SK-N-SH (cell line): ENCODE measurements around the gene MPO. TPM values are rescaled to one million over a fixed set of nuclear protein-coding genes. Genes with fewer than 3 reads are reported as not detected.
A peak's percentile ranks its signal among the peaks of the same experiment; 100 is the strongest.

ENCODE experiments used
- CTCF ChIA-PET: fragments of 300-600, 350-600 bp; formaldehyde crosslinking; extraction: SDS; loops from one replicate; lab custom pipeline; 2021; lab: Yijun Ruan, JAX
- POLR2A ChIA-PET: fragments of 350-600 bp; sonication (Branson Sonifier 250); formaldehyde crosslinking; extraction: SDS; loops from one replicate; lab custom pipeline; 2020; ENCODE audit warnings: antibody characterized with exemption, inconsistent platforms; lab: Yijun Ruan, JAX
- DNase-seq: peaks from one replicate; pipeline ENCODE4 v3.0.0; 2012
- H2AFZ ChIP-seq: fragments of 200-600 bp; sonication (generic); 2 replicates; pipeline ENCODE4 v1.8.1; 2016; ENCODE audit warnings: antibody characterized with exemption, mild to moderate bottlenecking, low read depth
- H3F3A ChIP-seq: fragments of 200-600 bp; sonication (generic); replicated peaks from 2 replicates; pipeline ENCODE3; 2016; ENCODE audit warnings: antibody characterized with exemption, mild to moderate bottlenecking; ENCODE audit not compliant: insufficient read depth
- H3K27ac ChIP-seq, 2 experiments: fragments of 200-500 bp in 1 of 2; fragments of 200-600 bp in 1 of 2; sonication (Bioruptor generic) in 1 of 2; sonication (generic), shearing (Covaris generic) in 1 of 2; 2 replicates each; pipeline versions ENCODE4 v1.5.1 to v1.6.1; 2014 to 2016; ENCODE audit warnings: low read depth in 2 of 2, inconsistent platforms in 1 of 2, low read length in 1 of 2, mild to moderate bottlenecking in 1 of 2, mixed read lengths in 1 of 2
- H3K27me3 ChIP-seq: fragments of 200-600 bp; sonication (generic), shearing (Covaris generic); 2 replicates; pipeline ENCODE4 v1.6.1; 2016; ENCODE audit warnings: mixed run types; ENCODE audit not compliant: insufficient read depth
- H3K36me3 ChIP-seq, 2 experiments: fragments of 200-500 bp in 1 of 2; fragments of 200-600 bp in 1 of 2; sonication (Bioruptor generic) in 1 of 2; sonication (generic) in 1 of 2; replicated peaks in 1 of 2; 2 replicates each; pipeline versions ENCODE3 to v1.5.1; 2014 to 2016; ENCODE audit warnings: low read length in 1 of 2, mild to moderate bottlenecking in 1 of 2; ENCODE audit not compliant: insufficient read depth in 2 of 2, control insufficient read depth in 1 of 2
- H3K4me1 ChIP-seq, 2 experiments: fragments of 200-500 bp in 1 of 2; fragments of 200-600 bp in 1 of 2; sonication (Bioruptor generic) in 1 of 2; sonication (generic), shearing (Covaris generic) in 1 of 2; 2 replicates each; pipeline versions ENCODE4 v1.5.1 to v1.6.1; 2014 to 2016; ENCODE audit warnings: low read depth in 1 of 2, low read length in 1 of 2, mixed run types in 1 of 2; ENCODE audit not compliant: insufficient read depth in 2 of 2, control insufficient read depth in 1 of 2
- H3K4me2 ChIP-seq: fragments of 200-600 bp; sonication (generic), shearing (Covaris generic); 2 replicates; pipeline ENCODE4 v1.6.1; 2017; ENCODE audit warnings: mixed run types
- H3K4me3 ChIP-seq, 2 experiments: fragments of 200-500 bp in 1 of 2; fragments of 200-600 bp in 1 of 2; sonication (Bioruptor generic) in 1 of 2; sonication (generic), shearing (Covaris generic) in 1 of 2; 2 replicates each; pipeline versions ENCODE4 v1.5.1 to v1.8.1; 2014 to 2016; ENCODE audit warnings: low read depth in 2 of 2, inconsistent platforms in 1 of 2, low read length in 1 of 2, mild to moderate bottlenecking in 1 of 2, mixed read lengths in 1 of 2, moderate library complexity in 1 of 2
- H3K79me2 ChIP-seq: fragments of 200-600 bp; sonication (generic); 2 replicates; pipeline ENCODE4 v1.8.1; 2017; ENCODE audit warnings: mild to moderate bottlenecking; ENCODE audit not compliant: insufficient read depth
- H3K9ac ChIP-seq: fragments of 200-600 bp; sonication (generic); 2 replicates; pipeline ENCODE4 v1.6.1; 2017; ENCODE audit warnings: mixed run types
- H3K9me2 ChIP-seq: fragments of 200-600 bp; sonication (generic); 2 replicates; pipeline ENCODE4 v1.6.1; 2017; ENCODE audit warnings: mixed run types
- H3K9me3 ChIP-seq: fragments of 200-600 bp; sonication (generic); 2 replicates; pipeline ENCODE4 v1.6.1; 2017; ENCODE audit warnings: mixed run types, mild to moderate bottlenecking, moderate library complexity
- H4K20me1 ChIP-seq: fragments of 200-600 bp; sonication (generic); 2 replicates; pipeline ENCODE4 v1.6.1; 2017; ENCODE audit warnings: mild to moderate bottlenecking, mixed run types; ENCODE audit not compliant: insufficient read depth
- CHD2 ChIP-seq: fragments of 150-350 bp; IDR thresholded peaks from 2 replicates; pipeline ENCODE4 v1.6.1; 2018; ENCODE audit warnings: low read length; ENCODE audit not compliant: partially characterized antibody
- EZH2phosphoT487 ChIP-seq: fragments of 200-600 bp; sonication (generic); IDR thresholded peaks from 2 replicates; pipeline ENCODE4 v1.6.1; 2017; ENCODE audit warnings: low read depth, mixed run types, mild to moderate bottlenecking, antibody characterized with exemption, moderate library complexity, borderline replicate concordance
- GABPA ChIP-seq: IDR thresholded peaks from 2 replicates; pipeline ENCODE4 v1.4.0; 2012; ENCODE audit warnings: low read depth, mild to moderate bottlenecking
- JUND ChIP-seq: IDR thresholded peaks from 2 replicates; pipeline ENCODE4 v1.4.0; 2012
- RAD21 ChIP-seq: IDR thresholded peaks from 2 replicates; pipeline ENCODE4 v1.6.1; 2012; ENCODE audit warnings: mild to moderate bottlenecking, low read length
- RCOR1 ChIP-seq: fragments of 150-350 bp; IDR thresholded peaks from 2 replicates; pipeline ENCODE4 v1.6.1; 2017; ENCODE audit warnings: antibody characterized with exemption, low read length
- RFX5 ChIP-seq: IDR thresholded peaks from 2 replicates; pipeline ENCODE4 v1.6.1; 2012; ENCODE audit warnings: mild to moderate bottlenecking, improper control_type of control experiment, low read length
- TCF12 ChIP-seq: IDR thresholded peaks from 2 replicates; pipeline ENCODE4 v1.4.0; 2012
- TEAD4 ChIP-seq: IDR thresholded peaks from 2 replicates; pipeline ENCODE4 v1.4.0; 2012; ENCODE audit warnings: mild to moderate bottlenecking, borderline replicate concordance; ENCODE audit not compliant: insufficient read depth
- WGBS: methylation state at CpG from one replicate; pipeline ENCODE4 v1.1.6; 2017; ENCODE audit warnings: low lambda C conversion rate; 5-methylcytosine and 5-hydroxymethylcytosine counted together
- polyA plus RNA-seq, 3 experiments: library from polyadenylated mRNA; depleted of rRNA; stranded (reverse); fragments of >200 nt; gene quantifications; 2 replicates each; pipeline ENCODE4 v1.2.3, GENCODE V29; 2012
- TF ChIP-seq, protein P1 (sequence below): IDR thresholded peaks from 2 replicates; pipeline ENCODE4 v1.4.0; 2012; ENCODE audit warnings: low read depth, borderline replicate concordance
- TF ChIP-seq, protein P2 (sequence below): IDR thresholded peaks from 2 replicates; pipeline ENCODE4; 2012
- TF ChIP-seq, protein P3 (sequence below): IDR thresholded peaks from 2 replicates; pipeline ENCODE4 v1.6.1; 2012; ENCODE audit warnings: mild to moderate bottlenecking, low read depth, low read length, moderate library complexity
- TF ChIP-seq, protein P4 (sequence below): fragments of 200-600 bp; sonication (generic); IDR thresholded peaks from 2 replicates; pipeline ENCODE4 v1.6.1; 2017; ENCODE audit warnings: antibody characterized with exemption, mild to moderate bottlenecking, moderate library complexity

MPO gene
- polyA plus RNA-seq, 1 of the 3 experiments (the other 2 are of a cell fraction) = not detected

DNA sequence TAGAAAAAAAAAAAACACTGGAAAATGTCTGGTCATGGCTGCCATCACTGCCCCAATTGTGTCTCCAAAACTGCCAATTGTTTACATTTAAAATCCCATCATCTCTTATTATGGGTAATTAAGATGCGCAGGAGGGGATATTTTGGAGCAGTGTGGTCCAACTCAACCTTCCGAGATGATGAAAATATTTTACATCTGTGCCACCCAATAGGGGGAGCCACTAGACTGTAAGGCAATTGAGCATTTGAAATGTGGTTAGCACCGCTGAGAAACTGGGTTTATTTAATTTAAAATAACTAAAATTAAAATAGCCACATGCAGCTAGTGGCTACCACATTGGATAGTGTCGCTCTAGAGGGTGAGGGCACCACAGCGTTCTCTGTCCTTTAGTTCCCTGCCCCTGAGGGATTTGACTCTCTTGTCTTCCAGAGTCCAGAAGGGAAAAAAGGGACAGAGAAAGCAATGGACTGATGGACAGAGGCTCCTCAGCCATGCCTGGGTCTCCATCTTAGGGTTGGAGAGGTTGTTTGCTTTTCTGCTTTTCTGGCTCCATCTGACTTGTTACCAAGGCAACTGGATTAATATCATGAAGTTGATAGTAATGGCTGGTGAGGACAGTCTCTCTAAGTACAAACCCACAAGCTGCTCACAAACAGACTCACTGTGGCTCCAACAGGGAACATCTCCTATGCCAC lies 3.5 kb downstream of the MPO start:
- no peak for DNase-seq

DNA sequence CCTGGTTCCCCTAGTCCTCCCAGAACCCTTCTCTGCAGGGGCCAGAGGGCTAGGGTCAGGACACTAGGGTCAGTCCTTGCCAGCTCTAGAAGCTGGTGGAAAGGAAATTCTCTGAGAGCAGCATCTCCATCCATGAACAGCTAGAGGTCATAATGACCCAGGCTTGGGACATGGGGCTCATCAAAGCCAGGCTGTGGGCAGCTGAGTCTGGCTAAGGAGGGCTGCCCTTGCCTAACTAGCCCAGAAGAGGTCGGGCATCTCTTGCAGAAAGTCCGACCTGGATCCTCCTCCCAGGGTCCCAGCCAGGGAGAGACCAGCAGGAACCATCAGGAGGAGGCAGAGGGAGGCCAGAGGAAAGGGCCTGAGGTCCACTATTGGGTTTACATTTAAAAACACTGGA lies 4.3 kb downstream of the MPO start:
- Histone ChIP-seq H3K79me2 (no peaks in the 10 kb centered on the region), H2AFZ (no peak overlapping the region), H3K36me3 (no peaks in the 10 kb centered on the region), H3K27me3 (peaks cover 24% of the 10 kb centered on the region), H3K9ac (no peak overlapping the region), H3K4me2 (no peak overlapping the region), H3K9me3 (no peaks in the 10 kb centered on the region), H3F3A (no peaks in the 10 kb centered on the region), H3K4me3 (no peak overlapping the region), H3K4me1 (no peaks in the 10 kb centered on the region; a peak in 1 of 4 replicates), H3K27ac (no peak overlapping the region), H4K20me1 (no peaks in the 10 kb centered on the region), H3K9me2 (no peaks in the 10 kb centered on the region)
- ChIA-PET CTCF (interaction anchor here (0.9 to 3.3 kb wide), 6 partner anchors 27 to 139 kb away, joined by 3 to 13 read pairs (median 4); partner anchors contain the start of genes LPO and SUPT4H1), POLR2A (no interaction called here)
- no peak for TF ChIP-seq RAD21
- no peak for TF ChIP-seq RCOR1
- TF ChIP-seq JUND = no peak
- TF ChIP-seq, protein P1, sequence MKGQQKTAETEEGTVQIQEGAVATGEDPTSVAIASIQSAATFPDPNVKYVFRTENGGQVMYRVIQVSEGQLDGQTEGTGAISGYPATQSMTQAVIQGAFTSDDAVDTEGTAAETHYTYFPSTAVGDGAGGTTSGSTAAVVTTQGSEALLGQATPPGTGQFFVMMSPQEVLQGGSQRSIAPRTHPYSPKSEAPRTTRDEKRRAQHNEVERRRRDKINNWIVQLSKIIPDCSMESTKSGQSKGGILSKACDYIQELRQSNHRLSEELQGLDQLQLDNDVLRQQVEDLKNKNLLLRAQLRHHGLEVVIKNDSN = no peak
- TF ChIP-seq TEAD4 = no peak
- TF ChIP-seq, protein P2, sequence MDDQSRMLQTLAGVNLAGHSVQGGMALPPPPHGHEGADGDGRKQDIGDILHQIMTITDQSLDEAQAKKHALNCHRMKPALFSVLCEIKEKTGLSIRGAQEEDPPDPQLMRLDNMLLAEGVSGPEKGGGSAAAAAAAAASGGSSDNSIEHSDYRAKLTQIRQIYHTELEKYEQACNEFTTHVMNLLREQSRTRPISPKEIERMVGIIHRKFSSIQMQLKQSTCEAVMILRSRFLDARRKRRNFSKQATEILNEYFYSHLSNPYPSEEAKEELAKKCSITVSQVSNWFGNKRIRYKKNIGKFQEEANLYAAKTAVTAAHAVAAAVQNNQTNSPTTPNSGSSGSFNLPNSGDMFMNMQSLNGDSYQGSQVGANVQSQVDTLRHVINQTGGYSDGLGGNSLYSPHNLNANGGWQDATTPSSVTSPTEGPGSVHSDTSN = no peak
- no peak for TF ChIP-seq TCF12
- TF ChIP-seq RFX5 = no peak
- TF ChIP-seq, protein P3, sequence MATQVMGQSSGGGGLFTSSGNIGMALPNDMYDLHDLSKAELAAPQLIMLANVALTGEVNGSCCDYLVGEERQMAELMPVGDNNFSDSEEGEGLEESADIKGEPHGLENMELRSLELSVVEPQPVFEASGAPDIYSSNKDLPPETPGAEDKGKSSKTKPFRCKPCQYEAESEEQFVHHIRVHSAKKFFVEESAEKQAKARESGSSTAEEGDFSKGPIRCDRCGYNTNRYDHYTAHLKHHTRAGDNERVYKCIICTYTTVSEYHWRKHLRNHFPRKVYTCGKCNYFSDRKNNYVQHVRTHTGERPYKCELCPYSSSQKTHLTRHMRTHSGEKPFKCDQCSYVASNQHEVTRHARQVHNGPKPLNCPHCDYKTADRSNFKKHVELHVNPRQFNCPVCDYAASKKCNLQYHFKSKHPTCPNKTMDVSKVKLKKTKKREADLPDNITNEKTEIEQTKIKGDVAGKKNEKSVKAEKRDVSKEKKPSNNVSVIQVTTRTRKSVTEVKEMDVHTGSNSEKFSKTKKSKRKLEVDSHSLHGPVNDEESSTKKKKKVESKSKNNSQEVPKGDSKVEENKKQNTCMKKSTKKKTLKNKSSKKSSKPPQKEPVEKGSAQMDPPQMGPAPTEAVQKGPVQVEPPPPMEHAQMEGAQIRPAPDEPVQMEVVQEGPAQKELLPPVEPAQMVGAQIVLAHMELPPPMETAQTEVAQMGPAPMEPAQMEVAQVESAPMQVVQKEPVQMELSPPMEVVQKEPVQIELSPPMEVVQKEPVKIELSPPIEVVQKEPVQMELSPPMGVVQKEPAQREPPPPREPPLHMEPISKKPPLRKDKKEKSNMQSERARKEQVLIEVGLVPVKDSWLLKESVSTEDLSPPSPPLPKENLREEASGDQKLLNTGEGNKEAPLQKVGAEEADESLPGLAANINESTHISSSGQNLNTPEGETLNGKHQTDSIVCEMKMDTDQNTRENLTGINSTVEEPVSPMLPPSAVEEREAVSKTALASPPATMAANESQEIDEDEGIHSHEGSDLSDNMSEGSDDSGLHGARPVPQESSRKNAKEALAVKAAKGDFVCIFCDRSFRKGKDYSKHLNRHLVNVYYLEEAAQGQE = no peak
- TF ChIP-seq CHD2 = no peak
- TF ChIP-seq GABPA = no peak
- no peak for TF ChIP-seq EZH2phosphoT487
- DNase-seq = peak; percentile 33
- WGBS = 4% methylated on average over 2 of the region's 2 CpGs

More for the DNA sequence above, 3.5 kb downstream of the MPO start:
- Histone ChIP-seq H3K4me2 (no peak overlapping the region), H4K20me1 (no peaks in the 10 kb centered on the region), H3K36me3 (no peaks in the 10 kb centered on the region), H3K4me3 (no peak overlapping the region), H3K79me2 (no peaks in the 10 kb centered on the region), H3K9me3 (no peaks in the 10 kb centered on the region), H3K27ac (no peak overlapping the region), H3K27me3 (peaks cover 24% of the 10 kb centered on the region), H3F3A (no peaks in the 10 kb centered on the region), H2AFZ (no peak overlapping the region), H3K4me1 (no peaks in the 10 kb centered on the region; a peak in 1 of 4 replicates), H3K9ac (no peak overlapping the region), H3K9me2 (no peaks in the 10 kb centered on the region)
- ChIA-PET CTCF (interaction anchor here (0.9 to 3.3 kb wide), 3 partner anchors 11 to 140 kb away, joined by 3 to 13 read pairs (median 3); partner anchors contain the start of gene RNF43), POLR2A (no interaction called here)
- 61% methylated on average over 5 of the region's 5 CpGs for WGBS
- TF ChIP-seq, protein P4, sequence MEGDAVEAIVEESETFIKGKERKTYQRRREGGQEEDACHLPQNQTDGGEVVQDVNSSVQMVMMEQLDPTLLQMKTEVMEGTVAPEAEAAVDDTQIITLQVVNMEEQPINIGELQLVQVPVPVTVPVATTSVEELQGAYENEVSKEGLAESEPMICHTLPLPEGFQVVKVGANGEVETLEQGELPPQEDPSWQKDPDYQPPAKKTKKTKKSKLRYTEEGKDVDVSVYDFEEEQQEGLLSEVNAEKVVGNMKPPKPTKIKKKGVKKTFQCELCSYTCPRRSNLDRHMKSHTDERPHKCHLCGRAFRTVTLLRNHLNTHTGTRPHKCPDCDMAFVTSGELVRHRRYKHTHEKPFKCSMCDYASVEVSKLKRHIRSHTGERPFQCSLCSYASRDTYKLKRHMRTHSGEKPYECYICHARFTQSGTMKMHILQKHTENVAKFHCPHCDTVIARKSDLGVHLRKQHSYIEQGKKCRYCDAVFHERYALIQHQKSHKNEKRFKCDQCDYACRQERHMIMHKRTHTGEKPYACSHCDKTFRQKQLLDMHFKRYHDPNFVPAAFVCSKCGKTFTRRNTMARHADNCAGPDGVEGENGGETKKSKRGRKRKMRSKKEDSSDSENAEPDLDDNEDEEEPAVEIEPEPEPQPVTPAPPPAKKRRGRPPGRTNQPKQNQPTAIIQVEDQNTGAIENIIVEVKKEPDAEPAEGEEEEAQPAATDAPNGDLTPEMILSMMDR = peak; percentile 37
- TF ChIP-seq RFX5 (no peak), RAD21 (peak; percentile 57)
- TF ChIP-seq, all 33 proteins: peak for 2
